Colonic mucosa (tissue), 4 donors: ENCODE data around the gene B9D2. TPM values are rescaled to one million over a fixed set of nuclear protein-coding genes. Genes with fewer than 3 reads are reported as not detected.

ENCODE experiments used
- DNase-seq: peaks from one replicate; pipeline ENCODE4 v3.0.0-alpha.2; 2020
- H3K27ac ChIP-seq: fragments of 200-600 bp; one replicate; pipeline ENCODE4 v1.8.0; 2021
- H3K27me3 ChIP-seq: fragments of 200-600 bp; one replicate; pipeline ENCODE4 v1.8.0; 2021
- H3K36me3 ChIP-seq: fragments of 200-600 bp; one replicate; pipeline ENCODE4 v1.8.0; 2021
- H3K4me1 ChIP-seq: fragments of 200-600 bp; one replicate; pipeline ENCODE4 v1.8.0; 2021; ENCODE audit warnings: mild to moderate bottlenecking
- H3K4me3 ChIP-seq: fragments of 200-600 bp; one replicate; pipeline ENCODE4 v1.8.0; 2021
- H3K9ac ChIP-seq, 2 donors: one replicate each; pipeline ENCODE4 v1.7.0; 2013; ENCODE audit warnings: control low read depth in 2 of 2, low read depth in 2 of 2, low read length in 2 of 2
- H3K9me3 ChIP-seq: fragments of 200-600 bp; one replicate; pipeline ENCODE4 v1.8.0; 2021
- CTCF ChIP-seq: fragments of 200-600 bp; IDR thresholded peaks from one replicate; pipeline ENCODE4 v1.8.0; 2022; ENCODE audit warnings: antibody characterized with exemption, mild to moderate bottlenecking
- intact Hi-C: fragments of 100-400 bp; cut with DNase I; formaldehyde crosslinking; loops from one replicate; pipeline ENCODE4 v1.14.1; 2022
- total RNA-seq, 2 donors: library from RNA; stranded (reverse); fragmentation: NEBNext Ultra II Directional in 1 of 2; extraction: Animal tissue kit (Norgen Biotek cat#: 25700) in 1 of 2; gene quantifications; one replicate each; pipeline ENCODE4 v1.2.1, GENCODE V29; 2021
- donor health status: healthy.
- donor health status: DM: no; HTN: no; CAD: no.
- donor health status: DM: no; HTN: no; CAD: no.

The B9D2 gene
- total RNA-seq, 2 donors from 2014 or later = 8.4 to 10.4 TPM

- Histone ChIP-seq H3K27ac (no peak overlapping the region), H3K36me3 (peaks cover 5% of the 10 kb centered on the region), H3K9me3 (no peaks in the 10 kb centered on the region), H3K4me1 (peaks cover 10% of the 10 kb centered on the region), H3K9ac (no peak overlapping the region), H3K4me3 (no peak overlapping the region), H3K27me3 (no peaks in the 10 kb centered on the region)
- intact Hi-C loops = loop anchor here (10.0 kb wide), 1 partner anchor 115 kb away; the partner anchor contains the start of gene DMAC2
- no peak for TF ChIP-seq CTCF
- DNase-seq = no peak
Observed at GRCh38 chr19:41320185-41320518, 43.8 kb downstream of the B9D2 start.

GRCh38 chr19:41319500-41320184 lies 44.3 kb downstream of the B9D2 start:
- peaks cover 5% of the 10 kb centered on the region for H3K36me3 ChIP-seq
- H3K27ac ChIP-seq = no peak overlapping the region
- H3K27me3 ChIP-seq = no peaks in the 10 kb centered on the region
- TF ChIP-seq CTCF = no peak
- no peak for DNase-seq
- H3K4me1 ChIP-seq = peaks cover 6% of the 10 kb centered on the region
- no peak overlapping the region for H3K4me3 ChIP-seq
- H3K9ac ChIP-seq = no peak overlapping the region
- intact Hi-C loops = loop anchor here (10.0 kb wide), 1 partner anchor 115 kb away; the partner anchor contains the start of gene DMAC2
- H3K9me3 ChIP-seq = no peaks in the 10 kb centered on the region

GRCh38 chr19:41318696-41319499 lies 45.1 kb downstream of the B9D2 start:
- H3K36me3 ChIP-seq = peaks cover 5% of the 10 kb centered on the region
- H3K9ac ChIP-seq = no peak overlapping the region
- H3K27ac ChIP-seq = no peak overlapping the region
- no peaks in the 10 kb centered on the region for H3K27me3 ChIP-seq
- DNase-seq = no peak
- no peak for TF ChIP-seq CTCF
- H3K4me3 ChIP-seq = no peak overlapping the region
- intact Hi-C loops = no loop called here
- H3K4me1 ChIP-seq = no peaks in the 10 kb centered on the region
- H3K9me3 ChIP-seq = no peaks in the 10 kb centered on the region

- no peaks in the 10 kb centered on the region for H3K27me3 ChIP-seq
- H3K27ac ChIP-seq = no peak overlapping the region
- H3K9ac ChIP-seq = no peak overlapping the region
- H3K4me1 ChIP-seq = peaks cover 2% of the 10 kb centered on the region
- DNase-seq = no peak
- no peak overlapping the region for H3K4me3 ChIP-seq
- no peaks in the 10 kb centered on the region for H3K9me3 ChIP-seq
- TF ChIP-seq CTCF = no peak
- peaks cover 5% of the 10 kb centered on the region for H3K36me3 ChIP-seq
- intact Hi-C loops = no loop called here
Observed at GRCh38 chr19:41316306-41316920, 47.5 kb downstream of the B9D2 start.

GRCh38 chr19:41311613-41312012 lies 52.3 kb downstream of the B9D2 start:
- no peak overlapping the region for H3K9ac ChIP-seq
- no peak for TF ChIP-seq CTCF
- H3K27me3 ChIP-seq = no peaks in the 10 kb centered on the region
- H3K36me3 ChIP-seq = peaks cover 5% of the 10 kb centered on the region
- DNase-seq = no peak
- H3K4me3 ChIP-seq = no peak overlapping the region
- H3K4me1 ChIP-seq = peaks cover 17% of the 10 kb centered on the region
- no peak overlapping the region for H3K27ac ChIP-seq
- H3K9me3 ChIP-seq = no peaks in the 10 kb centered on the region
- intact Hi-C loops = no loop called here
